Hindlimb muscle (tissue), 1 donor: ENCODE results near the gene SPIRE2. TPM values are rescaled to one million over a fixed set of nuclear protein-coding genes. Genes with fewer than 3 reads are reported as not detected.
A peak's percentile ranks its signal among the peaks of the same experiment; 100 is the strongest.
"Not testable (repeated sequence)": the region's sequence is repeated elsewhere in the genome, so short reads cannot be mapped to it uniquely, and the experiment has no call there.

Source experiments
- DNase-seq: peaks from one replicate; pipeline ENCODE4 v3.0.0-alpha.2; 2013
- polyA plus RNA-seq: library from polyadenylated mRNA; unstranded; fragments of 120-200 nt; gene quantifications from one replicate; pipeline ENCODE4 v1.2.1, GENCODE V29; 2013; ENCODE audit not compliant: insufficient read length

SPIRE2 gene
- polyA plus RNA-seq, 1 donor: 3.1 TPM

- no peak for DNase-seq
Measured at GRCh38 chr16:89808475-89808874, 19.8 kb upstream of the SPIRE2 start.

DNA sequence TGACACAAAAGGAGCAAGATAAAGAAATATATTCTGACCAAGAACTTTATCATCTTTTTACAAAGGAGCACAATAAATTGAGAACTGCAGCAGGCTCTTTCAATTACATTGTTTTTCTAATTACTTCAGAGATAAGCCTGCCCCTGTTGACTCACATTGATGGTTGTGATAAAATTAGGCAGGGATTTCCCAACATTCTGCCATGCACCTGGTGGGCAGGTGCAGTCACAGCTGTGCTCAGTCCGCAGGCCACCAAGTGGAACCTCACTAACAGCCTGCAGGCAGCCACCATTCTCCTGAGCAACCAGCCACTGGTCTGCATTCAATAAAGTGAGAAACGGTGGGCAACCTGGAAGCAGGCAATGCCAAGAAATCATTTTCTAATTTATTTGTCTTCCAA is 17.0 kb upstream of the SPIRE2 start:
- no peak for DNase-seq

- DNase-seq: no peak
Measured at GRCh38 chr16:89815639-89816348, 12.5 kb upstream of the SPIRE2 start.

DNA sequence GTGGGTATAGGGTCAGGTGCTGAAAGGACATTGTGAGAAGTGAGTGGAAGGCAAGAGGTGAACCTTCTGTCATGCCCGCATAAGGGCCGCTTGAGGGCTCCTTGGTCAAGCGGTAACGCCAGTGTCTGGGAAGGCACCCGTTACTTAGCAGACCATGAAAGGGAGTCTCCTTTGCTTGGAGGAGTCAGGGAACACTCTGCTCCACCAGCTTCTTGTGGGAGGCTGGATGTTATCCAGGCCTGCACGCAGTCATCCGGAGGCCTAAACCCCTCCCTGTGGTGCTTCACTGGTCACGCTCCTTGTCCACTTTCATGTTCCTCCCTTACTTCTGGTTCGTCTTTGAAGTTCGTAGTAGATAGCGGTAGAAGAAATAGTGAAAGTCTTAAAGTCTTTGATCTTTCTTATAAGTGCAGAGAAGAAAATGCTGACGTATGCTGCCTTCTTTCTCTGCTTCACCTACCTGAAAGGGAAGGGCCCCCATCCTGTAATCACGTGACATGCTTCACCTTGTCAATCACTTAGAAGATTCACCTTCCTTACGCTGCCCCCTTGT is 9.3 kb upstream of the SPIRE2 start:
- DNase-seq: not testable (repeated sequence)

- DNase-seq: not testable (repeated sequence)
Measured at GRCh38 chr16:89819448-89819847, 8.8 kb upstream of the SPIRE2 start.

DNA sequence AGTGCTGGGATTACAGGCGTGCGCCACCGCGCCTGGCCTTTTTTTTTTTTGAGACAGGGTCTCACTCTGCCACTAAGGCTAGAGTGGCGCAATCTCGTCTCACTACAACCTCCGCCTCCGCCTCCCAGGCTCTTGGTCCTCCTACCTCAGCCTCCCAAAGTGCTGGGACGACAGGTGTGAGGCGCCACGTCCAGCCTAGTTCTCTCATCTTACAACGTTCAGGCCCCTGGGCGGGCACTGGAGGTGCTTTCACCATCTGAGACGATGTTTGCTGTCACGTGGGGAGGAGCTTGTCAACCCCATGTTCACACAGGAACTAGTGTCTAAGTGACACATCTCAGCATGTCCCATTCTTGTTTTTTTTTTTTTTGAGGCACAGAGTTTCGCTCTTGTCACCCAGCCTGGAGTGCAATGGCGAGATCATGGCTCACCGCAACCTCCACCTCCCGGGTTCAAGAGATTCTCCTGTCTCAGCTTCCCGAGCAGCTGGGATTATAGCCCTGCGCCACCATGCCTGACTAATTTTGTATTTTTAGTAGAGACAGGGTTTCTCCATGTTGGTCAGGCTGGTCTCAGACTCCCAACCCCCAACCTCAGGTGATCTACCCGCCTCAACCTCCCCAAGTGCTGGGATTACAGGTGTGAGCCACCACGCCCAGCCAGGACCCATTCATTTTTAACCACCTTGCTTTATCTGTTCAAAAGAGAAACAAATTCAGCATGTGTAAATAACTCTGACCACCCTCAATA is 6.7 kb upstream of the SPIRE2 start:
- DNase-seq: no peak

DNA sequence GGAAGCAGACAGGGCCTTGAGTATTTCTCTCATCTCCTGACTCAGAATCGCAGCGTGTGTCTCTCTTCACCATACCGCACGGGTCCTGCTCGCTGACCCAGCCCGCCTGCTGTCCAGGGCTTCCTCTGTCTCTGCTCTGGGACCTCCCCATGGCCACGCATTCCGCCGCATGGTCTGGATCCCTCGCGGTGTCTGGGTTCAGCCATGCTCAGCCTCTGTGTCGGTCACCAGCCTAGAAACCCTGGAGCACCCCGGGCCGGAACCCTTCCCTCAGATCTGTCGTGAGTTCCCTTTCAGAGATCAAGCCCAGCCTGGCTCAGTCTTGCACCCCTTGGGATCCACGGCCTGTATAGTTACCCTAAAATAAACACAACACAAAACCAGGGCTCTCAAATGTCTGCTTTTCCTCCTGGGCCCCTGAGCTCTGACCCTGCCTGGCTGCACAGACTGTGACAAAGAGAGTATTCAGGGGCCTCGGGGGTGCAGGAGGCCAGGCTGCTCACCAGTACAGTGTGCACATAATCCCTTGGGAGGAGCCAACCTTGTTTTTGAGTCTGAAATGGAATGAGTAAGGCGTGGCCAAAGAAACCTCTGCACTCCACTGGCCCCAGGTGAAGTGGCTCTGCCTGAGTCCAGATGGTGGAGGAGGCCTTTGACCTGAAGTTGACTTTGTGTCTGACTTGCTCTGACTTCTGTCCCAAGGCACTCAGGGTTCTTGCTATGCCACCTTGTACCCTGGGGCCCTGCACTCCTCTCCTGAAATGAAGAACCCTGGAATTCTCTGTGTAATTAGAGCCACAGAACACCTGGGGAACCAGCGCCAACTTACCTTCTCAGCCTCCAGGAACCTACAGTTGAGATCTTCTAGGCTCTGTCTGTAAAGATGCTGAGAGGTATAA is 5.8 kb upstream of the SPIRE2 start:
- DNase-seq: no peak

DNA sequence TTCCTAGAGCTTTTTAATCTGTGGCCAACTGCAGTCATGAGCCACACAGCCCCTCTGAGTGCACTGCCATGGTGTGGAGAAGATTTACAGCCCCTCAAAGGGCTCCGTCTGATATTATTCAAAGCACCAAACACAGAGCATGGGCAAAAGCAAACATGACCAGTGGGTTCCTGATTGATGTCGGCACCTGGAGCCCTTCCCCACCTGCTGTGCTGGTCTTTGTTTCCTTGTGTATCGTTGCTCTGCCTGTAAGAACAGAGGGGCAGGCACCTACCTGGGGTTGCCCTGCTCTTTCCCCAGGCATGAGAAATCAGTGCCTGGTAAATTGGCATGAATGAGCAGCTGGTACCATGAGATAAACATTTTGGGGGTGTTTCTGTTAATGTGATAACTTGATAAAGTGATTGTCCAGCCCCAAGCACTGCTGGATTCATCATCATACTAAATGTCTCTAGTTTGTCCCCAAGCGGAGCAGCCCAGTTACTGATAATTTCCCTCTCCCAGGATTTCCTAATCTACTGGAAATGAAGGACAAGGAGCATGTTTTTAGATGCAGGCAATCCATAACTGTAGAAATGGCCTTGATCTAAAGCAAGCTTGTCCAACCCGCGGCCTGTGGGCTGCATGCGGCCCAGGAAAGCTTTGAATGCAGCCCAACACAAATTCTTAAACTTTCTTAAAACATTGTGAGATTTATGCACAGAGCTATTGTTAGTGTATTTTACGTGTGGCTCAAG is 5.0 kb upstream of the SPIRE2 start:
- no peak for DNase-seq

DNA sequence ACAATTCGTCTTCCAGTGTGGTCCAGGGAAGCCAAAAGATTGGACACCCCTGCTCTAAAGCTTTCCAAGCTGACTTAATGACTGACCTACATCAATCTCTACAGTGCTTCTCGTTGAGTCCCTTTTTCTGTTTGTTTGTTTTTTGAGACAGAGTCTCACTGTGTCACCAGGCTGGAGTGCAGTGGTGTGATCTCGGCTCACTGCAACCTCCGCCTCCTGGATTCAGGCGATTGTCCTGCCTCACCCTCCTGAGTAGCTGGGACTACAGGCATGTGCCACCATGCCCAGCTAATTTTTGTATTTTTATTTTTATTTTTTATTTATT is 4.5 kb upstream of the SPIRE2 start:
- not testable (repeated sequence) for DNase-seq

DNA sequence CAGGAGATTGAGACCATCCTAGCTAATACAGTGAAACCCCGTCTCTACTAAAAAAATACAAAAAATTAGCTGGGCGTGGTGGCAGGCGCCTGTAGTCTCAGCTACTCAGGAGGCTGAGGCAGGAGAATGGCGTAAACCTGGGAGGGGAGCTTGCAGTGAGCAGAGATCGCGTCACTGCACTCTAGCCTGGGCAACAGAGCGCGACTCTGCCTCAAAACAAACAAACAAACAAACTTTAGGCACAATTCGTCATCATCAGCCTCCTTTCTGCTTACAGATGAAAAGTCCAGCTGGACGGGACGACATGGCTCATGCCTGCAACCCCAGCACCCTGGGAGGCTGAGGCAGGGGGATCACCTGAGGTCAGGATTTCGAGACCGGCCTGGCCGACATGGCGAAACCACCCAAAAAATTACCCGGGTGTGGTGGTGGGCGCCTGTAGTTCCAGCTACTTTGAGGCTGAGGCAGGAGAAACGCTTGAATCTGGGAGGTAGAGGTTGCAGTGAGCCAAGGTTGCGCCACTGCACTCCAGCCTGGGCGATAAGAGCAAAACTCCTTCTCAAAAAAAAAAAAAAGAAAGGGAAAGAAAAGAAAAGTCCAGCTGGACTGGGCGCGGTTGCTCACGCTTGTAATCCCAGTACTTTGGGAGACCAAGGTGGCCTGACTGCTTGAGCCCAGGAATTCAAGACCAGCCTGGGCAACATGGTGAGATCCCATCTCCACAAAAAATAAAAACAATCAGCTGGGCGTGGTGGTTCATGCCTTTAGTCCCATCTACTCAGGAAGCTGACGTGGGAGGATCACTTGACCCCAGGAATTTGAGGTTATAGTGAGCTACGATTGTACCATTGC is 1.5 kb upstream of the SPIRE2 start:
- DNase-seq: no peak

- DNase-seq: peak; percentile 40
Measured at GRCh38 chr16:89827383-89828198, 684 bp upstream of the SPIRE2 start.

- no peak for DNase-seq
Measured at GRCh38 chr16:89828870-89829629, 775 bp downstream of the SPIRE2 start.

DNA sequence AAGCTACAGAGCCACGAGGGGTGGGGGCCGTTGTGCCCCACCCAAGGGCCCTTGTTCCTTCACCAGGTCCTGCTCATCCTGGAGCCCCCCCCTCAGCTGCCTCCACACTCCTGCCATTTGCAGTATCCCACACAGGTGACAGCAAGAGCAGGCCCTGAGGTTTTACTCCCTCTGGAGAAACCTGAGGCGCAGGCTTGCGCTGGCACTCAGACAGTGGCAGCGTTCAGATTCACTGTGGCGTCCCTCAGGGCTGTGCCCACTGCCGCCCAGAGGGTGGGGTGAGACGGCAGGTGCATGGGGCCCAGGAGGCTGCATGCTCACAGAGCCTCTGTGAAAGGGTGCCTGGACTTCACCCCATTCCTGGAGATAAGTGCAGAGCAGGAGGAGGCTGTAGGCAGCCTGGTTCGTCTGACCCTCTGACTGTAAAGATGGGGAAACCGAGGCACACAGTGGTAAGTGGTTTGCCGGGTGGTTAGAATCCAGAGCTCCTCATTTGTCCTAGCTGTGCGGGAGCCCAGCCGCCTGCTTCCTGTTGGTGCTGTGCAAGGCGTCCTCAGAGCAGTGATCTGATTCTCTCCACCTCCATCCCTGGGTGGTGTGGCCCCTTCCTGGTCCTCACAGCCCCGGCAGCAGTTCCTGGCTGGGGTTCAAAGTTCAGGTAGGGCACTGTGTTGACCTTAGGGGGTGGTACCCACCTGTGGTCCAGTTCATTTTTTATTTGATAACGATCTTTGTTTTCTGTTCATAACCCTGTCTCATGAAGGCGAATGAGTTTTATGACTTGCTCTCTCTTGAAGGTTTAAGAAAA is 1.6 kb downstream of the SPIRE2 start:
- no peak for DNase-seq

DNA sequence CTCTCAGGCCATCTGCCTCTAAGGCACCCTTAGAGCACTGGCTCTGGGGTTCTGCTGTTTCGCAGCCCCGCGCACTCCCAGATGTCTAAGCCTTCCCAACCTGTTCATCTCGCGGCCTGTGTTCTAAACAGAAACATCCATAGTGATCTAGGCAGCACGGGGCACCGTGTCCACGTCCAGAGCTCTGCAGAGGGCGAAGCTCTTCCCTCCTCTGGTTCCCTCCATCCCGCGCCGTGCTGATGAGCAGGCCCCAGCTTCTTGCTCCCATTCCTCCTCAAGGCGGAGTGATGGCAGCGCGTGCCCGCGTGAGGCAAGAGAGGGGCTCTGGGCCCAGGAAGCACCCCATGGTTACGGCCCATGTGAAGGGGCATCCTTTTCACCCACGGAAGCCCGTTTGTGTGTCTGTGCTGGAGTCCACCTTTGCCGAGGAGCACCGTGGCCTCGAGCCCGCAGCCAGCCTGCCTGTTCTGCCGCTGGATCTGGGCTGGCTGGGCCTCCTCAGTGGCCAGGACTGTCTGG is 3.6 kb downstream of the SPIRE2 start:
- no peak for DNase-seq

- not testable (repeated sequence) for DNase-seq
Measured at GRCh38 chr16:89833664-89834363, 5.5 kb downstream of the SPIRE2 start.

DNA sequence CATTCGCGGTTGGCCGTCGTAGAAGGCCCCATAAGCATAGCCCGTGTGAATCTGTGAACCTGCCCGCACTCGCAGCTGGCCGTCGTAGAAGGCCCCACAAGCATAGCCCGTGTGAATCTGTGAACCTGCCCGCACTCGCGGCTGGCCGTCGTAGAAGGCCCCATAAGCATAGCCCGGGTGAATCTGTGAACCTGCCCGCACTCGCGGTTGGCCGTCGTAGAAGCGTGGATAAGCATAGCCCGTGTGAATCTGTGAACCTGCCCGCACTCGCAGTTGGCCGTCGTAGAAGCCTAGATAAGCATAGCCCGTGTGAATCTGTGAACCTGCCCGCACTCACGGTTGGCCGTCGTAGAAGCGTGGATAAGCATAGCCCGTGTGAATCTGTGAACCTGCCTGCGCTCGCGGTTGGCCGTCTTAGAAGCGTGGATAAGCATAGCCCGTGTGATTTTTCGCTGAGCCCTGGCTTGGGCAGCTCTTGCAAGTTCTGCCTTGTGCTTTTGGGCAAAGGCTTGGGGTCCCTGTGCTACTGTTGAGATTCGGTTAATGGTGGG is 6.6 kb downstream of the SPIRE2 start:
- not testable (repeated sequence) for DNase-seq

- not testable (repeated sequence) for DNase-seq
Measured at GRCh38 chr16:89836484-89836883, 8.2 kb downstream of the SPIRE2 start.
